Activated naive CD8-positive, alpha-beta T cell treated with anti-CD3 and anti-CD28 coated beads, Interleukin-2, amount 10 ng/mL, durations not matched to agents 7 days and 5 days (primary cell): ENCODE data around the gene CELA2A. TPM values are rescaled to one million over a fixed set of nuclear protein-coding genes. Genes with fewer than 3 reads are reported as not detected.

Experiments used
- ATAC-seq: fragments of 150-1000 bp; cut with Tn5 transposase; one replicate; pipeline ENCODE4 v1.10.0; 2021; ENCODE audit warnings: low read depth, moderate library complexity
- POLR2A ChIA-PET: fragments of 350-600 bp; sonication (Branson Sonifier 250); formaldehyde crosslinking; loops from one replicate; lab custom pipeline; 2021; ENCODE audit warnings: antibody characterized with exemption; lab: Charles Lee
- DNase-seq: peaks from one replicate; pipeline ENCODE4 v3.0.0; 2021
- H3K27ac Mint-ChIP-seq: one replicate; pipeline ENCODE4 v1.8.0; 2022; ENCODE audit warnings: mild to moderate bottlenecking, mixed read lengths
- H3K27me3 Mint-ChIP-seq: one replicate; pipeline ENCODE4 v1.8.0; 2022; ENCODE audit warnings: mild to moderate bottlenecking, moderate library complexity, mixed read lengths
- H3K36me3 Mint-ChIP-seq: one replicate; pipeline ENCODE4 v1.8.0; 2021; ENCODE audit warnings: mild to moderate bottlenecking, mixed read lengths
- H3K4me1 Mint-ChIP-seq: one replicate; pipeline ENCODE4 v1.8.0; 2021; ENCODE audit warnings: mixed read lengths
- H3K4me3 Mint-ChIP-seq: one replicate; pipeline ENCODE4 v1.8.0; 2022; ENCODE audit warnings: mild to moderate bottlenecking, moderate library complexity, mixed read lengths
- H3K9me3 Mint-ChIP-seq: one replicate; pipeline ENCODE4 v1.8.0; 2021; ENCODE audit warnings: mixed read lengths
- total RNA-seq, 2 experiments: library from RNA; stranded (reverse); gene quantifications; one replicate each; pipeline ENCODE4 v1.2.3, GENCODE V29; 2021

Gene CELA2A
- total RNA-seq, 2 experiments from 2014 or later: not detected

- ATAC-seq (no peak), DNase-seq (no peak)
- POLR2A ChIA-PET: no interaction called here
- Mint-ChIP-seq H3K9me3 (no peaks in the 10 kb centered on the region), H3K4me3 (no peak overlapping the region), H3K36me3 (no peaks in the 10 kb centered on the region), H3K27me3 (no peaks in the 10 kb centered on the region), H3K4me1 (peaks cover 5% of the 10 kb centered on the region), H3K27ac (no peak overlapping the region)
Observed at GRCh38 chr1:15442759-15443158, 13.8 kb upstream of the CELA2A start.

DNA sequence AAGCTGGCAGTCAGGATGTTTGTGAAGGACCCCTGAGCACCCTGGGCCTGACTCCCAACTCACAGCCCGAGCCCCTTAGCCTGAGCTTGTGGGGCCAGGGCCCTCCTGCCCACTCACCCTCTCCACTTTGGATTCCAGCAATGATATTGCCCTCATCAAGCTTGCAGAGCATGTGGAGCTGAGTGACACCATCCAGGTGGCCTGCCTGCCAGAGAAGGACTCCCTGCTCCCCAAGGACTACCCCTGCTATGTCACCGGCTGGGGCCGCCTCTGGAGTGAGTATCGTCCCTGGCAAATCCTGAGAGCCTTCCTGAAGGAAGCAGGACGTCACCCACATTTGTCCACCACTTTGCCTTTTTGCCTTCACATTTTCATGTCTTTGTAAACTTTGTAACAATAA lies 13.3 kb upstream of the CELA2A start:
- DNase-seq (no peak), ATAC-seq (no peak)
- Mint-ChIP-seq H3K36me3 (no peaks in the 10 kb centered on the region), H3K4me3 (no peak overlapping the region), H3K9me3 (no peaks in the 10 kb centered on the region), H3K27me3 (no peaks in the 10 kb centered on the region), H3K4me1 (peaks cover 5% of the 10 kb centered on the region), H3K27ac (no peak overlapping the region)
- POLR2A ChIA-PET: no interaction called here

- H3K4me3 Mint-ChIP-seq: no peak overlapping the region
- DNase-seq: no peak
- POLR2A ChIA-PET: no interaction called here
- no peaks in the 10 kb centered on the region for H3K9me3 Mint-ChIP-seq
- ATAC-seq: no peak
- no peaks in the 10 kb centered on the region for H3K36me3 Mint-ChIP-seq
- H3K27ac Mint-ChIP-seq: no peak overlapping the region
- H3K27me3 Mint-ChIP-seq: peaks cover 2% of the 10 kb centered on the region
- peaks cover 5% of the 10 kb centered on the region for H3K4me1 Mint-ChIP-seq
Observed at GRCh38 chr1:15444468-15445389, 11.8 kb upstream of the CELA2A start.

DNA sequence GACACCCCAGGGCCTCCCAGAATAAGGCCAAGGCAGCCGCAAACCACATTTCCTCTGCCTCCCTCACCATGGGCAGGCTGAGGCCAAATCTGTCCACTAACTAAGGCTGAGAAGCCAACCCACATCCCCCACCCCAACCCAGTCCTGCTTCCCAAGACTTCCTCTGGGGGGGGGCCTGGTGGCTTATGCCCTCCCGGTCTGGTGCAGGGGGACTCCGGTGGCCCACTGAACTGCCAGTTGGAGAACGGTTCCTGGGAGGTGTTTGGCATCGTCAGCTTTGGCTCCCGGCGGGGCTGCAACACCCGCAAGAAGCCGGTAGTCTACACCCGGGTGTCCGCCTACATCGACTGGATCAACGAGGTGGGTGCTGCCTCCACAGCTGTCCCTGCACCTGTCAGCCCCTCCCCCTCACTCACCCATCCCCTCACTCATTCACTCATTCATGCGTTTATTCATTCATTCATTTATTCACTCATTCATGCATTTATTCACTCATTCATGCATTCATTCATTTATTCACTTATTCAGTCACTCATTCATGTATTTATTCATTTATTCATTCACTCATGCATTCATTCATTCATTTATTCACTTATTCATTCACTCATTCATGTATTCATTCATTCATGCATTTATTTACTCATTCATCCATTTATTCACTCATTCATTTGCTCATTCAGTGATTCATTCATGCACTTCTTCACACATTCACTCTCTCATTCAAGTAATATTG lies 11.0 kb upstream of the CELA2A start:
- H3K27ac Mint-ChIP-seq: no peak overlapping the region
- ATAC-seq: no peak
- POLR2A ChIA-PET: no interaction called here
- peaks cover 5% of the 10 kb centered on the region for H3K4me1 Mint-ChIP-seq
- H3K27me3 Mint-ChIP-seq: peaks cover 4% of the 10 kb centered on the region
- H3K9me3 Mint-ChIP-seq: no peaks in the 10 kb centered on the region
- DNase-seq: no peak
- no peak overlapping the region for H3K4me3 Mint-ChIP-seq
- no peaks in the 10 kb centered on the region for H3K36me3 Mint-ChIP-seq

- ATAC-seq: no peak
- no peak overlapping the region for H3K27ac Mint-ChIP-seq
- H3K4me1 Mint-ChIP-seq: peaks cover 5% of the 10 kb centered on the region
- no peaks in the 10 kb centered on the region for H3K36me3 Mint-ChIP-seq
- no peaks in the 10 kb centered on the region for H3K9me3 Mint-ChIP-seq
- no peak overlapping the region for H3K4me3 Mint-ChIP-seq
- no peak for DNase-seq
- POLR2A ChIA-PET: no interaction called here
- H3K27me3 Mint-ChIP-seq: peaks cover 4% of the 10 kb centered on the region
Observed at GRCh38 chr1:15446212-15446611, 10.3 kb upstream of the CELA2A start.

DNA sequence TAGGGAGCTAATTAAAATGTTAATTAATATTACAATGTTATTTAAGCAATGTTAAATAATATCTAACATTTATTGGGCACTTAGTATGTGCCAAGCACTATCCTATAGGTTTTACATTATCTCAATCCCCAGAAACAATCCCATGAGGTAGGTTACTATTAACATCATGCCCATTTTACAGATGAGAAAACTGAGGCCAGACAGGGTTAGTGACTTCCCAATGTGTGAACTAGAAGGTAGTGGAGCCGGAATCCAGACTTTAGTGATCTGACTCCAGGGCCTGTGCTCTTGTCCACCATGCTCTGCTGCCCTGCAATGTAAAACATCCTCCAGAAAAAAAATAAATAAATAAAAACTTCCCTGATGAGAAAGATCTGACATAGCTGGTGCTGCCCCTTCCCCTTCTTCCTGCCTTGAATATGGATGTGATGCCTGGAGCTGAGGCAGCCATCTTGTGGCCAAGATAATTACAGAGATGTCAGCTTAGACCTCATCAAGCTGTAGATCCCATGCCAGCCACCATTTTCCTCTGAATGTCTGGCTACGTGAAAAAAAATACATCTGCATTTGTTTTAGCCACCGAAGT lies 7.6 kb upstream of the CELA2A start:
- DNase-seq (no peak), ATAC-seq (no peak)
- Mint-ChIP-seq H3K9me3 (no peaks in the 10 kb centered on the region), H3K4me3 (no peak overlapping the region), H3K4me1 (peaks cover 5% of the 10 kb centered on the region), H3K27me3 (peaks cover 4% of the 10 kb centered on the region), H3K27ac (no peak overlapping the region), H3K36me3 (no peaks in the 10 kb centered on the region)
- POLR2A ChIA-PET: no interaction called here

GRCh38 chr1:15449567-15449966 lies 7.0 kb upstream of the CELA2A start:
- no peak overlapping the region for H3K27ac Mint-ChIP-seq
- ATAC-seq: no peak
- POLR2A ChIA-PET: no interaction called here
- H3K9me3 Mint-ChIP-seq: no peaks in the 10 kb centered on the region
- no peaks in the 10 kb centered on the region for H3K36me3 Mint-ChIP-seq
- no peak overlapping the region for H3K4me3 Mint-ChIP-seq
- H3K27me3 Mint-ChIP-seq: peaks cover 4% of the 10 kb centered on the region
- no peak for DNase-seq
- peaks cover 5% of the 10 kb centered on the region for H3K4me1 Mint-ChIP-seq

GRCh38 chr1:15451014-15451722 lies 5.4 kb upstream of the CELA2A start:
- no peak for ATAC-seq
- H3K4me1 Mint-ChIP-seq: no peaks in the 10 kb centered on the region
- H3K36me3 Mint-ChIP-seq: no peaks in the 10 kb centered on the region
- POLR2A ChIA-PET: no interaction called here
- no peak for DNase-seq
- no peak overlapping the region for H3K27ac Mint-ChIP-seq
- no peaks in the 10 kb centered on the region for H3K9me3 Mint-ChIP-seq
- H3K27me3 Mint-ChIP-seq: peaks cover 4% of the 10 kb centered on the region
- H3K4me3 Mint-ChIP-seq: no peak overlapping the region

DNA sequence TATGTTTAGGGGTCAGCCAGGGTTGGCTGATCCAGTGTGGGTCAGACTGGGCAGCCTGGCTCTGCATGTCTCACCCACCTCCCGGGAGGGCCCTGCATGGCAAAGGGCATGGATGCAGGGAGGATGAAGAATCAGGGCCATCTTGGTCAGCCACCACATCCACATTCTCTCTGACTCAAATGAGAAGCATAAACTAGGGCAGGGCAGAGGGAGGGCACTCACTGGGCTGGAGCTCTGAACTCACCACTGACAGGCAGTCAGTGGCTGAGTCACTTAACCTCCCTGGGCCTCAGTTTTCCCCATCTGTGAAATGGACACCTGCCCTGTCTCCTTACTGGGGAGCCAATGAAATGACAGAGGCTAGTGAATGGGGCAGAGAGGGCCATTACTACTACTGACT lies 4.3 kb upstream of the CELA2A start:
- POLR2A ChIA-PET: no interaction called here
- no peak for DNase-seq
- H3K4me1 Mint-ChIP-seq: no peaks in the 10 kb centered on the region
- H3K4me3 Mint-ChIP-seq: no peak overlapping the region
- no peak for ATAC-seq
- no peaks in the 10 kb centered on the region for H3K9me3 Mint-ChIP-seq
- no peaks in the 10 kb centered on the region for H3K36me3 Mint-ChIP-seq
- peaks cover 4% of the 10 kb centered on the region for H3K27me3 Mint-ChIP-seq
- H3K27ac Mint-ChIP-seq: no peak overlapping the region

- POLR2A ChIA-PET: no interaction called here
- no peak for ATAC-seq
- H3K27ac Mint-ChIP-seq: no peak overlapping the region
- no peak overlapping the region for H3K4me3 Mint-ChIP-seq
- peaks cover 4% of the 10 kb centered on the region for H3K27me3 Mint-ChIP-seq
- no peaks in the 10 kb centered on the region for H3K4me1 Mint-ChIP-seq
- no peak for DNase-seq
- H3K36me3 Mint-ChIP-seq: no peaks in the 10 kb centered on the region
- H3K9me3 Mint-ChIP-seq: no peaks in the 10 kb centered on the region
Observed at GRCh38 chr1:15452866-15453571, 3.5 kb upstream of the CELA2A start.

DNA sequence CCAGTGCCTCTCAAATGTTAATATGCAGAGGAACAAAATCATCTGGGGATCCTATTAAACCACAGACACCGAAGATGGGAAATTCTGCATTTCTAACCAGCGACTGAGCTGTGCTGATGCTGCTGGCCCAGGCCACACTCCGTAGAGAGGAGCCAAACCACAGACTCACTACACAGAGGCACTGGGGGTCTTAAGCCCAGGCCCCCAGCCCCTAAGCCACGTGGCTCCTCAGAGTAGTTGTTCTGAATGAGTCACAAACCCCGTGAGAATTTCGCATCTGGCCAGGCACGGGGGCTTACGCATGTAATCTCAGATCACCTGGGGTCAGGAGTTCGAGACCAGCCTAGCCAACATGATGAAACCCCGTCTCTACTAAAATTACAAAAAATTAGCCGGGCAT lies 2.8 kb upstream of the CELA2A start:
- DNase-seq (no peak), ATAC-seq (no peak)
- no peak overlapping the region for H3K4me3 Mint-ChIP-seq
- no peaks in the 10 kb centered on the region for H3K4me1 Mint-ChIP-seq
- H3K27ac Mint-ChIP-seq: no peak overlapping the region
- H3K27me3 Mint-ChIP-seq: peaks cover 4% of the 10 kb centered on the region
- H3K9me3 Mint-ChIP-seq: no peaks in the 10 kb centered on the region
- POLR2A ChIA-PET: no interaction called here
- no peaks in the 10 kb centered on the region for H3K36me3 Mint-ChIP-seq

GRCh38 chr1:15454256-15454655 lies 2.3 kb upstream of the CELA2A start:
- POLR2A ChIA-PET: no interaction called here
- Mint-ChIP-seq H3K9me3 (no peaks in the 10 kb centered on the region), H3K4me1 (no peaks in the 10 kb centered on the region), H3K36me3 (no peaks in the 10 kb centered on the region), H3K4me3 (no peak overlapping the region), H3K27me3 (peaks cover 4% of the 10 kb centered on the region), H3K27ac (no peak overlapping the region)
- DNase-seq (no peak), ATAC-seq (no peak)

GRCh38 chr1:15455522-15455921 lies 1.0 kb upstream of the CELA2A start:
- H3K27me3 Mint-ChIP-seq: peaks cover 2% of the 10 kb centered on the region
- H3K4me1 Mint-ChIP-seq: no peaks in the 10 kb centered on the region
- no peaks in the 10 kb centered on the region for H3K36me3 Mint-ChIP-seq
- DNase-seq (no peak), ATAC-seq (no peak)
- POLR2A ChIA-PET: no interaction called here
- H3K4me3 Mint-ChIP-seq: no peak overlapping the region
- H3K9me3 Mint-ChIP-seq: no peaks in the 10 kb centered on the region
- H3K27ac Mint-ChIP-seq: no peak overlapping the region
